Measurements from ENCODE around the gene HSP90AB1.

HSP90AB1 gene
- 495 to 981 (median 777) reads per million in 18 experiments for total RNA-seq

DNA sequence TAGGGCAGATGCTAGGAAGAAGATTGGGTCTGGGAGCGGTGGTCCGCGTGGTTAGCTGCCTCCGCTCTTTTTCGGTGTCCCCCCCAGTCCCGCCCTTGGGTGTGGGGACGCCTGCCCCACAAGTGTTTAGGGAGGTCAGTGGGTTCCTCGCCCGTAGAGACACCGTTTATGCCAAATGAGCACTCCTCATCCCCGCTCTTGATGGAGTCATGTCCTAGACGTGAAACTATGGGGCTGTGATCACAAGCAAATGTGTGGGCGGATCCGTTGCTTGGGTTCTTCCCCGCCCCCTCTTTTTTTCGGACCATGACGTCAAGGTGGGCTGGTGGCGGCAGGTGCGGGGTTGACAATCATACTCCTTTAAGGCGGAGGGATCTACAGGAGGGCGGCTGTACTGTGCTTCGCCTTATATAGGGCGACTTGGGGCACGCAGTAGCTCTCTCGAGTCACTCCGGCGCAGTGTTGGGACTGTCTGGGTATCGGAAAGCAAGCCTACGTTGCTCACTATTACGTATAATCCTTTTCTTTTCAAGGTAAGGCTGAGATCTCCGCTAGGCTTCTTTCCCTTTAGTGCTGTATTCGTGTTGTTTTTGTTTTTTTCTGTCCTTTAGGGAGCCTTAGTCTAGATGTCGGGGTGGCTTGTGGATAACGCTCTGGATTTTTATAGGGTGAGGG lies at the start of gene HSP90AB1:
Gene HSP90AB1, plus strand, starts transcription at position 439 of the 675 bp plus-strand sequence. CDS start 1,529 bp downstream, outside the sequence.
- peak; percentile 95 to 96 for DNase-seq

GRCh38 chr6:44198684-44199083 lies 48.2 kb upstream of the HSP90AB1 start:
- DNase-seq = no peak

DNA sequence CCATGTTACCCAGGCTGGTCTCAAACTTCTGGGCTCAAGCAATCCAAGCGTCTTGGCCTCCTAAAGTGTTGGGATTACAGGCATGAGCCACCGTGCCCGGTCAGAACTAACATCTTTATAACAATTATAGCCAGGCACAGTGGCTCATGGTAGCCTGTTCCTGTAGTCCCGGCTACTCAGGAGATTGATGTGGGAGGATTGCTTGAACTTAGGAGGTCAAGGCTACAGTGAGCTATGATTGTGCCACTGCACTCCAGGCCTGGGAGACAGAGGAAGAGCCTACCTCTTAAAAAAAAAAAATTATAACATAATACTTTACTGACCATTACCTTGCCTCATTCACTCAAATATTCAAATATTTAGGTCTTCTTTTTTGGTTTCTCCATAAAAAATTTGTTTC lies 47.0 kb upstream of the HSP90AB1 start:
- DNase-seq = no peak

- DNase-seq = no peak
Observed at GRCh38 chr6:44201200-44201599, 45.7 kb upstream of the HSP90AB1 start.

- DNase-seq = no peak
Observed at GRCh38 chr6:44201638-44202303, 45.1 kb upstream of the HSP90AB1 start.

DNA sequence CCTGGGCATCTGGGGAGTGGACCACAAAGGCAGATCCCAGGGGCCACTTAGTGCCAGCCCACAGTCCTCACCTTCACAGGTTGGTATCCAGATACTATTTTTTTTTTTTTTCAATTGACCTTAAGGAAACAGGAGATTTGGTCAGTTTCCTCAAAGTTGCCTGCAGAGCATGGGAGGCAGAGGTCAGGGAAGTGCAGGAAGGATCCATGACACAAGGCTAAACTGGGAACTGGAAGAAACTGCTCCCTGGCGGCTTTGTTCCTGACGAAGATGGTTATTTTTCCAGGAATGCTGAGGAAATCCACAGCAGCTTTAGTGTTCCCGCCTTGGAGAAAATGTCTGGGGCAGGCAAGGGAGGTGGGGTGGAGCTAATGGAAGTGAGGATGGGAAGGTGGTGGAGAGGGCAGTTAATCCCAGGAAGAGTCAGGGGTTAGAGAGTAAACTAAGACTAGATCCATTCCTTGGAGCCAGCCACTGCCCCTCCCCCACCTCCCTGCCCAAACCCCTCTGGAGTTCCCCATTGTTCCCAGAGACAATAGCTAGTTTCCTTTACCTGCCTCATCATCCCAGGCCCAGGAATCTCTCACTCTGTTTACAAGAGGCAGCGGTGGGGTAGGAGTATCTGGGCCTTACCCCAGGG lies 44.4 kb upstream of the HSP90AB1 start:
- no peak for DNase-seq

DNA sequence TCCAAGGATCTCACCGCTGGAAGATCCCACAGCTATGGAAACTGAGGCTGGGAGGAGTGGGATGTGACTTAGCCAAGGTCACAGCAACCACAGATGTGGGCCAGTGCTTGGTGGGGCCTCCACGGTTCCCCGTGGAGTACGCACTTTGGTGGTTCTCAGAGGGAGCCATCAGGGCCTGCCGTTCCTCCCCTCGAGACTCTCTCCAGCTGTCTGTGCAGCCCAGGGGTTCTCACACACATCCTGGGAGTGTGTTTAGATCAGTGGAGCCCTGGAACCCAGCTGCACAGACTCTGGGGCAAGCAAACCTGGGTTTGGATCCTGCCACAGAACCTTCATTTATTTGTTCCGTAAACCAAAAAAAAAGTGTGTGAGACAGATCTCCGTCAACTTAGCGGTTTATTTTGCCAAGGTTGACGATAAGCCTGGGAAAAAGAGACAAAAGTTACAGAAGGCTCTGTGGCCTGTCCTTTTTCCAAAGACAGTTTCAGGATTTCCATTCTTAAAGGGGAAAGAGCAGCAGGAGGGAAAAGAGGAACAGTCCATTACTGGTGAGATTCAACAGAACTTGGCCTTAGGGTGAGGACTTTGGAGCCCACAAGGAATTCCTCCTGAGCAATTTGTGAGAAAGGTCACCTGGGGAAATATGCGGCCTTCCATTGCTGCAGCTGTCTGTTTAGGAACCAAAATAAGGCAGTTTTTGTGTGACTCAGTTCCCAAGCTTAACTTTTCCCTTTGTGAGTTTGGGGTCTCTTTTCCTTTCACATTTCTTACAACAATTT lies 43.7 kb upstream of the HSP90AB1 start:
- no peak for DNase-seq

DNA sequence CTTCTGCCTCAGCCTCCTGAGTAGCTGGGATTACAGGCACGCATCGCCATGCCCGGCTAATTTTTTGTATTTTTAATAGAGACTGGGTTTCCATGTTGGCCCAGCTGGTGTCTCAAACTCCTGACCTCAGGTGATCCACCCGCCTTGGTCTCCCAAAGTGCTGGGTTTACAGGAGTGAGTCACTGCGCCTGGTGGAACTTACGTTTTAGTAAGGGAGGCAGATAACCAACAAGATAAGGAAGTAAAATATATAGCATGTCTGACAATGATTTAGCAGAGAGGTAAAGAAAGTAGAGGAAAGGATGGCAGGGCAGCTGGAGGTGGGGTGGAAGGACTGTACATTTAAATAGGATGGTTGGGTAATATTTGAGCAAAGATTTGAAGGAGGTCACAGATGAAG lies 42.9 kb upstream of the HSP90AB1 start:
- no peak for DNase-seq

DNA sequence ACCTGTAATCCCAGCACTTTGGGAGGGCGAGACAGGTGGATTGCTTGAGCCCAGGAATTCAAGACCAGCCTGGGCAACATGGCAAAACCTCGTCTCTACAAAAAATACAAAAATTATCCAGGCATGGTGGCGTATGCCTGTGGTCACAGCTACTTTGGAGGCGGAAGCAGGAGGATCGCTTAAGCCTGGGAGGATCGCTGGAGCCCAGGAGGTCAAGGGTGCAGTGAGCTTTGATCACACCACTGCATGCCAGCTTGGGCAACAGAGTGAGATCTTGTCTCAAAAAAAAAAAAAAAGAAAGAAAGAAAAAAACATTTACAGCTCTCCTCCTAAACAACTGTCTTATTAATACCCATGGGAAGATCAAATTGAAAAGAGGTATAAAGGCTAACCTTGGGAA lies 38.9 kb upstream of the HSP90AB1 start:
- DNase-seq = no peak

DNA sequence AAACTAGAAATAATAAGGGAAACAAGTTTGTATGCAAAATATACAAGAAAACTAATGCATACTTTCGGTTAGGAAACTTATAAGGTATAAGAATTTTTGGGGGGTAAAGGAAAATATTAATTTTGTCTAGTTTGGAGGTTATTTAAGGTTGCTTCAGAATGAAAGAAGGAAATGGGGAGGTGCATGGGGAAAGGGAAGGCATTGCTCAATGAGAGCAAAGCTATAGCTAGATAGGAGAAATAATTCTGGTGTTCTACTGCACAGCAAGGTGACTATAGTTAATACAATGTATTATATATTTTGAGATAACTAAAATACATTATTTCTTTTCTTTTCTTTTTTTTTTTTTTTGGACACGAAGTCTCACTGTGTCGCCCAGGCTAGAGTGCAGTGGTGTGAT lies 35.6 kb upstream of the HSP90AB1 start:
- peak; percentile 15 to 63 for DNase-seq

- no peak for DNase-seq
Observed at GRCh38 chr6:44214307-44214706, 32.6 kb upstream of the HSP90AB1 start.

DNA sequence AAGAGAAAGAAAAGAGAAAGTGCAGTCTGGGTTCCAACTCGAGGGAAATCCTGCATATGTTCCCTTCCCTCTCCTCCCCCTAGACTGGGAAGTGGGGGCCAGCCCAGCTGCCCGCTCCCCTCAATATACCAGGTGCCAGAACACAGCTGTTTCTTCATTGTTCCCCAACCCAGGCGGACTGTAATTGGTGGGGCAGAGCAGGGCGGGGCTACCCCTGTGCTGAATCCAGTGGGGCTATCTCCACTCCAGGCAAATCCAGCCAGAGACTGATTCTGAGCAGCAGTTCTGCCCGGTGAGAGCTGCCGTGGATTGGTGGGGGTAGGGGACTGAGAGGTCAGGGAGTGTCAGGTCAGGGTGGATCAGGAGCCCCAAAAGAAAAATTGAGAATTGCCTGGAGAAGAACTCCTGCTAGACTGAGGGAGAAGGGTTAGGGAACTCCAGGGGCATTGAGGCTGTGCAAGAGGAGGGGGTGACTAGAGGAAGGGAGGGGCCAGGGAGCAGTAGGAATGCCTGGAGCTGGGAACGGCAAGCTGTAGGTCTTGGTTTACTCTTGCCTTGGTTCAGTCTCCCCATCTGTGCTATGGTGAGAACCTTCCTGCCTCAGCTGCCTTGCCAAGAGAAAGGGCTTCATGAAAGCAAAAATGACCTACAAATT lies 30.1 kb upstream of the HSP90AB1 start, which contains the start of gene MYMX:
Gene MYMX, plus strand, starts transcription at position 250 of the 655 bp plus-strand sequence. CDS start 546 bp downstream, outside the sequence.
- DNase-seq = no peak

DNA sequence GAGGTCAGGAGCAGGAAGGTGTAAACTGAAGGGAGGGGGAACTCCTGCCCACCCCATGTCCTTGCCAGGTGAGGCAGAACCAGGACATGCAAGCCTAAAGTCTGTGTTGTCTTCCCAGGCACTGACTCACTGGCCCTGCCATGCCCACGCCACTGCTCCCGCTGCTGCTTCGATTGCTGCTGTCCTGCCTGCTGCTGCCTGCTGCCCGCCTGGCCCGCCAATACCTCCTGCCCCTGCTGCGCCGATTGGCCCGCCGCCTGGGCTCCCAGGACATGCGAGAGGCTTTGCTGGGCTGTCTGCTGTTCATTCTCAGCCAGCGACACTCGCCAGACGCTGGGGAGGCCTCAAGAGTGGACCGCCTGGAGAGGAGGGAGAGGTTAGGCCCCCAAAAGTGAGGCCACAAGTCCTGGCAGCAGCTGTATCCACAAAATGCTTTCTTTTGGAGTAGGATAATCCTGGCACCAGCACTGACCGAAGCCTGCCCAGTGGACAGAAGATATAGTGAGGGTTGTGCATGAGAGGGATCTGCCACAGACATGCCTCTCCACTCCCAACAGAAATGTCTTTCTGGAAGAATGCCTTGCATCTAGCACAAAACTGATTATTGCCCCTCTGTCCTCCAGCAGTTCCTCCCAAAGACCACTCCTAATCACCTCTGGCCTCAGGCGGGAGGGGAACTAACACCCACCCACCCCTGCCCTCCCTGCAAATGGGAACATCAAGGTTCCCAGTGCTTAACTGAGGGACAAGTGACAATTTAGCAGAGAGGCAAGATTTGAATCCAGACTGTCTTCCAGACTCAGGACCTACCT lies 29.4 kb upstream of the HSP90AB1 start:
- DNase-seq = no peak

- DNase-seq = peak; percentile 60 to 73
Observed at GRCh38 chr6:44219053-44219814, 27.7 kb upstream of the HSP90AB1 start.

DNA sequence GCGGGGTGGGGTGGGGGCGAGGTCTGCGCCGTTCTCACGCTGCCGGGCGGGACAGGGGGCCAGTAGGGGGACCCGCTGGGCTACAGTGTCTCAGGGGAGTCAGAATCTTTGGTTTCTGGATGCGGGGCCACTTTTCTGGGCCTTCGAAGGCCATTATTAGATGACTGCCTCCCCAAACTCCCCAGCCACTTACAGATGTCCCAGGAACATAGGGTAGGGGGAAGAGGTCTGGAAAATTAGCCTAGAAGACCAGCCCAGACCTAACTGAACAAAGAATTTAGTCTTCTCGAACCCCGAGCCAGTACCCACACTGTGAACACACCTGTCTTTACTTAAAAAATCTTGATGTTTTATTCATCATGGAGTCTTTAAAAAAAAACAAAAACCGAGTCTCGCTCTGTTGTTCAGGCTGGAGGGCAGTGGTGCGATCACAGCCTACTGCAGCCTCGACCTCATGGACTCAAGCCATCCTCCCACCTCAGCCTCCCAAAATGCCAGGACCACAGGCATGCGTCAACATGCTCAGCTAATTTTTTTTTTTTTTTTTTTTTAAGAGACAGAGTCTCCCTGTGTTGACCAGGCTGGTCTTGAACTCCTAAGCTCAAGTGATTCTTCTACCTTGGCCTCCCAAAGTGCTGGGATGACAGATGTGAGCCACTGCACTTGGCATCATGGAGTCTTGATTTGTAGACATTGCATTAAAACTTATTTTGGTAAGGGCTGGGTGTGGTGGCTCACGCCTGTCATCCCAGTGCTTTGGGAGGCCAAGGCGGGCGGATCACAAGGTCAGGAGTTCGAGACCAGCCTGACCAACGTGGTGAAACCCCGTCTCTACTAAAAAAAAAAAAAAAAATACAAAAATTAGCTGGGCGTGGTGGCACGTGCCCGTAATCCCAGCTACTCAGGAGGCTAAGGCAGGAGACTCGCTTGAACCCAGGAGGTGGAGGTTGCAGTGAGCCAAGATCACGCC lies 26.8 kb upstream of the HSP90AB1 start:
- DNase-seq = no peak

- DNase-seq = no peak
Observed at GRCh38 chr6:44220913-44221290, 26.0 kb upstream of the HSP90AB1 start.

- DNase-seq = peak; percentile 76 to 81
Observed at GRCh38 chr6:44221291-44221960, 25.5 kb upstream of the HSP90AB1 start.

DNA sequence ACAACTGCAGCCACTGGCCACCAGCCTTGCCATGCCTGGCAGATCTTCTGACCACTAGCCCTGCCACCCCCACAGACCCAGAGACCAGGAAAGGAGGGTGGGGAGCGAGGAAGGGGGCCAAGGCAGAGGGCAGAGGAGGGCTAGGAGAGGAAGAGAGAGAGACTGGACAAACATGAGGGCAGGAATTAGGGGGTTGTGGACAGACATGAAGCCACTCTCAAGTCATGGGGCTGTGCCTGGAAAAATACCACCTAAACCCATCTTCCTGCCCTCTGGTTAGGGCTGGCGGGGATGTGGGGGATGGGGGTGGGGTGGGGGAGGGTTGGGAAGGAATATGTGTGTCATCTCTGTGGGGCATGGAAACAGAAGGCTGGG lies 25.0 kb upstream of the HSP90AB1 start:
- DNase-seq = no peak

Measured in inflammatory macrophage (primary cell).